Activated T-cell treated with anti-CD3 and anti-CD28 coated beads, Interleukin-2, amount 50 U/mL, for 24 hours (primary cell): ENCODE data around the gene OOSP4B.
"Not testable (repeated sequence)": the region's sequence is repeated elsewhere in the genome, so short reads cannot be mapped to it uniquely, and the experiment has no call there.

Experiments
- DNase-seq: peaks from one replicate; pipeline ENCODE4 v3.0.0-alpha.2; 2020
- H3K27ac Mint-ChIP-seq: 2 replicates; pipeline ENCODE4 v1.8.0; 2020; ENCODE audit warnings: mild to moderate bottlenecking, mixed read lengths
- H3K27me3 Mint-ChIP-seq: 2 replicates; pipeline ENCODE4 v1.8.0; 2020; ENCODE audit warnings: mixed read lengths
- H3K36me3 Mint-ChIP-seq: 2 replicates; pipeline ENCODE4 v1.8.0; 2020; ENCODE audit warnings: low read depth, mixed read lengths
- H3K4me1 Mint-ChIP-seq: 2 replicates; pipeline ENCODE4 v1.8.0; 2020; ENCODE audit warnings: low read depth, mixed read lengths
- H3K4me3 Mint-ChIP-seq: 2 replicates; pipeline ENCODE4 v1.8.0; 2020; ENCODE audit warnings: mild to moderate bottlenecking, moderate library complexity, mixed read lengths
- H3K9me3 Mint-ChIP-seq: 2 replicates; pipeline ENCODE4 v1.8.0; 2020; ENCODE audit warnings: mixed read lengths

Gene OOSP4B

GRCh38 chr11:60016881-60017280 is at the start of gene OOSP4B:
TSS of gene OOSP4B (plus strand) at chr11:60017181.
- no peaks in the 10 kb centered on the region for H3K36me3 Mint-ChIP-seq
- peaks cover 14% of the 10 kb centered on the region for H3K27me3 Mint-ChIP-seq
- no peak within 1 kb of the TSS for H3K27ac Mint-ChIP-seq
- no peak for DNase-seq
- no peaks in the 10 kb centered on the region for H3K9me3 Mint-ChIP-seq
- no peak within 1 kb of the TSS for H3K4me3 Mint-ChIP-seq
- no peaks in the 10 kb centered on the region for H3K4me1 Mint-ChIP-seq

- Mint-ChIP-seq H3K4me3 (no peak overlapping the region), H3K27me3 (peaks cover 6% of the 10 kb centered on the region), H3K4me1 (no peaks in the 10 kb centered on the region), H3K27ac (no peak overlapping the region), H3K9me3 (no peaks in the 10 kb centered on the region), H3K36me3 (no peaks in the 10 kb centered on the region)
- DNase-seq, result no peak
These were observed 49.1 kb upstream of the OOSP4B start for GRCh38 chr11:59967677-59968394.

- no peaks in the 10 kb centered on the region for H3K4me1 Mint-ChIP-seq
- no peak for DNase-seq
- no peaks in the 10 kb centered on the region for H3K36me3 Mint-ChIP-seq
- H3K4me3 Mint-ChIP-seq, result no peak overlapping the region
- H3K27ac Mint-ChIP-seq, result no peak overlapping the region
- no peaks in the 10 kb centered on the region for H3K9me3 Mint-ChIP-seq
- peaks cover 10% of the 10 kb centered on the region for H3K27me3 Mint-ChIP-seq
These were observed 48.6 kb upstream of the OOSP4B start for GRCh38 chr11:59968395-59968783.

GRCh38 chr11:59973097-59973496 is 43.9 kb upstream of the OOSP4B start:
- Mint-ChIP-seq H3K36me3 (no peaks in the 10 kb centered on the region), H3K9me3 (no peaks in the 10 kb centered on the region), H3K27ac (no peak overlapping the region), H3K4me3 (no peak overlapping the region), H3K27me3 (peaks cover 10% of the 10 kb centered on the region), H3K4me1 (no peaks in the 10 kb centered on the region)
- DNase-seq, result no peak

GRCh38 chr11:59981106-59981770 is 35.7 kb upstream of the OOSP4B start:
- Mint-ChIP-seq H3K4me1 (no peaks in the 10 kb centered on the region), H3K4me3 (no peak overlapping the region), H3K36me3 (no peaks in the 10 kb centered on the region), H3K27ac (no peak overlapping the region), H3K9me3 (no peaks in the 10 kb centered on the region), H3K27me3 (peaks cover 30% of the 10 kb centered on the region)
- no peak for DNase-seq

- not testable (repeated sequence) for DNase-seq, H3K9me3 Mint-ChIP-seq, H3K4me1 Mint-ChIP-seq, H3K27ac Mint-ChIP-seq, H3K4me3 Mint-ChIP-seq, H3K36me3 Mint-ChIP-seq
- H3K27me3 Mint-ChIP-seq, result peaks cover 33% of the 10 kb centered on the region
These were observed 34.9 kb upstream of the OOSP4B start for GRCh38 chr11:59982037-59982436.

GRCh38 chr11:59983212-59983611 is 33.8 kb upstream of the OOSP4B start:
- H3K4me3 Mint-ChIP-seq, result no peak overlapping the region
- H3K36me3 Mint-ChIP-seq, result no peaks in the 10 kb centered on the region
- peaks cover 33% of the 10 kb centered on the region for H3K27me3 Mint-ChIP-seq
- DNase-seq, result no peak
- no peaks in the 10 kb centered on the region for H3K9me3 Mint-ChIP-seq
- H3K27ac Mint-ChIP-seq, result no peak overlapping the region
- H3K4me1 Mint-ChIP-seq, result no peaks in the 10 kb centered on the region

GRCh38 chr11:59984368-59984767 is 32.6 kb upstream of the OOSP4B start:
- H3K36me3 Mint-ChIP-seq, result no peaks in the 10 kb centered on the region
- peaks cover 5% of the 10 kb centered on the region for H3K9me3 Mint-ChIP-seq
- H3K4me1 Mint-ChIP-seq, result no peaks in the 10 kb centered on the region
- peaks cover 30% of the 10 kb centered on the region for H3K27me3 Mint-ChIP-seq
- no peak overlapping the region for H3K4me3 Mint-ChIP-seq
- no peak overlapping the region for H3K27ac Mint-ChIP-seq
- no peak for DNase-seq

GRCh38 chr11:59990421-59990820 is 26.6 kb upstream of the OOSP4B start:
- Mint-ChIP-seq H3K27ac (no peak overlapping the region), H3K36me3 (no peaks in the 10 kb centered on the region), H3K9me3 (peaks cover 17% of the 10 kb centered on the region), H3K4me1 (no peaks in the 10 kb centered on the region), H3K27me3 (peaks cover 12% of the 10 kb centered on the region), H3K4me3 (no peak overlapping the region)
- DNase-seq, result no peak

- Mint-ChIP-seq H3K4me1 (no peaks in the 10 kb centered on the region), H3K9me3 (peaks cover 17% of the 10 kb centered on the region), H3K4me3 (no peak overlapping the region), H3K36me3 (no peaks in the 10 kb centered on the region), H3K27ac (no peak overlapping the region), H3K27me3 (peaks cover 7% of the 10 kb centered on the region)
- DNase-seq, result no peak
These were observed 24.6 kb upstream of the OOSP4B start for GRCh38 chr11:59992425-59992824.

- Mint-ChIP-seq H3K36me3 (no peaks in the 10 kb centered on the region), H3K4me1 (no peaks in the 10 kb centered on the region), H3K27ac (no peak overlapping the region), H3K9me3 (no peaks in the 10 kb centered on the region), H3K27me3 (peaks cover 27% of the 10 kb centered on the region), H3K4me3 (no peak overlapping the region)
- no peak for DNase-seq
These were observed 19.2 kb upstream of the OOSP4B start for GRCh38 chr11:59997800-59998199.

- DNase-seq, result no peak
- no peaks in the 10 kb centered on the region for H3K4me1 Mint-ChIP-seq
- no peak overlapping the region for H3K4me3 Mint-ChIP-seq
- H3K27me3 Mint-ChIP-seq, result peaks cover 30% of the 10 kb centered on the region
- no peak overlapping the region for H3K27ac Mint-ChIP-seq
- no peaks in the 10 kb centered on the region for H3K36me3 Mint-ChIP-seq
- H3K9me3 Mint-ChIP-seq, result no peaks in the 10 kb centered on the region
These were observed 17.3 kb upstream of the OOSP4B start for GRCh38 chr11:59999691-60000090.

GRCh38 chr11:60003729-60004128 is 13.3 kb upstream of the OOSP4B start:
- no peaks in the 10 kb centered on the region for H3K36me3 Mint-ChIP-seq
- H3K27ac Mint-ChIP-seq, result no peak overlapping the region
- H3K4me3 Mint-ChIP-seq, result no peak overlapping the region
- no peaks in the 10 kb centered on the region for H3K4me1 Mint-ChIP-seq
- DNase-seq, result no peak
- peaks cover 19% of the 10 kb centered on the region for H3K27me3 Mint-ChIP-seq
- H3K9me3 Mint-ChIP-seq, result no peaks in the 10 kb centered on the region

GRCh38 chr11:60005360-60005759 is 11.6 kb upstream of the OOSP4B start:
- Mint-ChIP-seq H3K36me3 (no peaks in the 10 kb centered on the region), H3K4me1 (no peaks in the 10 kb centered on the region), H3K27ac (no peak overlapping the region), H3K4me3 (no peak overlapping the region), H3K27me3 (peaks cover 22% of the 10 kb centered on the region), H3K9me3 (no peaks in the 10 kb centered on the region)
- DNase-seq, result no peak

GRCh38 chr11:60018058-60018457 is 1.1 kb downstream of the OOSP4B start:
- DNase-seq, result no peak
- Mint-ChIP-seq H3K4me3 (no peak overlapping the region), H3K36me3 (no peaks in the 10 kb centered on the region), H3K27me3 (peaks cover 12% of the 10 kb centered on the region), H3K9me3 (no peaks in the 10 kb centered on the region), H3K4me1 (no peaks in the 10 kb centered on the region), H3K27ac (no peak overlapping the region)
